Choroid plexus epithelial cell (primary cell): Measurements from ENCODE around the gene ATP1B4.

Source experiments
- DNase-seq: peaks from one replicate; pipeline ENCODE4 v3.0.0-alpha.2; 2010; ENCODE audit warnings: low read depth
- H3K4me3 ChIP-seq: 2 replicates; pipeline ENCODE4 v1.5.1; 2011; ENCODE audit warnings: low read depth, mild to moderate bottlenecking, control low read depth, low read length, moderate library complexity
- CTCF ChIP-seq: conservative IDR thresholded peaks from 2 replicates; pipeline ENCODE4 v1.5.1; 2011; ENCODE audit warnings: low read depth, mild to moderate bottlenecking, control low read depth, inconsistent platforms, low read length, moderate library complexity

The ATP1B4 gene

GRCh38 chrX:120361764-120362305 lies at the start of gene ATP1B4:
Gene ATP1B4, plus strand, starts transcription at chrX:120362089. Its CDS starts 80 bp downstream, at chrX:120362169.
- DNase-seq, result no peak
- no peak for TF ChIP-seq CTCF

GRCh38 chrX:120315776-120316175 lies 46.1 kb upstream of the ATP1B4 start:
- DNase-seq, result no peak
- no peak for TF ChIP-seq CTCF
- no peak overlapping the region for H3K4me3 ChIP-seq

More at GRCh38 chrX:120361764-120362305, at the start of gene ATP1B4:
- H3K4me3 ChIP-seq, result no peak within 1 kb of the TSS

- H3K4me3 ChIP-seq, result no peak overlapping the region
- no peak for DNase-seq
- no peak for TF ChIP-seq CTCF
These were observed 45.2 kb upstream of the ATP1B4 start for GRCh38 chrX:120316587-120317283.

GRCh38 chrX:120318411-120318810 lies 43.5 kb upstream of the ATP1B4 start:
- no peak overlapping the region for H3K4me3 ChIP-seq
- TF ChIP-seq CTCF, result no peak
- DNase-seq, result no peak

- H3K4me3 ChIP-seq, result no peak overlapping the region
- no peak for TF ChIP-seq CTCF
These were observed 40.2 kb upstream of the ATP1B4 start for GRCh38 chrX:120321520-120322281.

GRCh38 chrX:120331116-120331515 lies 30.8 kb upstream of the ATP1B4 start:
- no peak for DNase-seq
- H3K4me3 ChIP-seq, result no peak overlapping the region
- no peak for TF ChIP-seq CTCF

More at GRCh38 chrX:120321520-120322281, 40.2 kb upstream of the ATP1B4 start:
- DNase-seq, result no peak
